Measurements from ENCODE around the gene METTL21C. TPM values are rescaled to one million over a fixed set of nuclear protein-coding genes. Genes with fewer than 3 reads are reported as not detected.

Gene METTL21C
- total RNA-seq, 1 donor from 2014 or later: not detected

- TF ChIP-seq CTCF (IDR thresholded peaks at IDR 0.05; ENCODE audit: unreplicated experiment): no peak
- no peak for DNase-seq (ENCODE audit: low spot score, unreplicated experiment)
- Mint-ChIP-seq H3K4me3 (ENCODE audit: low read depth) (no peak overlapping the region), H3K27me3 (no peaks in the 10 kb centered on the region), H3K36me3 (ENCODE audit: insufficient read depth) (no peaks in the 10 kb centered on the region), H3K4me1 (ENCODE audit: low read depth) (no peaks in the 10 kb centered on the region), H3K27ac (no peak overlapping the region), H3K9me3 (ENCODE audit: low read depth) (peaks cover 9% of the 10 kb centered on the region)
These were observed 3.8 kb upstream of the METTL21C start for GRCh38 chr13:102698649-102698980.

- Mint-ChIP-seq H3K4me1 (ENCODE audit: low read depth) (no peaks in the 10 kb centered on the region), H3K36me3 (ENCODE audit: insufficient read depth) (no peaks in the 10 kb centered on the region), H3K4me3 (ENCODE audit: low read depth) (no peak overlapping the region), H3K27ac (no peak overlapping the region), H3K9me3 (ENCODE audit: low read depth) (peaks cover 9% of the 10 kb centered on the region), H3K27me3 (no peaks in the 10 kb centered on the region)
- no peak for TF ChIP-seq CTCF (IDR thresholded peaks at IDR 0.05; ENCODE audit: unreplicated experiment)
- DNase-seq (ENCODE audit: low spot score, unreplicated experiment): no peak
These were observed 3.2 kb upstream of the METTL21C start for GRCh38 chr13:102697929-102698648.

- Mint-ChIP-seq H3K9me3 (ENCODE audit: low read depth) (peaks cover 9% of the 10 kb centered on the region), H3K4me3 (ENCODE audit: low read depth) (no peak overlapping the region), H3K27me3 (no peaks in the 10 kb centered on the region), H3K36me3 (ENCODE audit: insufficient read depth) (no peaks in the 10 kb centered on the region), H3K27ac (no peak overlapping the region), H3K4me1 (ENCODE audit: low read depth) (no peaks in the 10 kb centered on the region)
- TF ChIP-seq CTCF (IDR thresholded peaks at IDR 0.05; ENCODE audit: unreplicated experiment): no peak
- DNase-seq (ENCODE audit: low spot score, unreplicated experiment): no peak
These were observed 2.4 kb upstream of the METTL21C start for GRCh38 chr13:102697264-102697663.

- DNase-seq (ENCODE audit: low spot score, unreplicated experiment): no peak
- Mint-ChIP-seq H3K9me3 (ENCODE audit: low read depth) (peaks cover 9% of the 10 kb centered on the region), H3K4me1 (ENCODE audit: low read depth) (peaks cover 7% of the 10 kb centered on the region), H3K27ac (no peak overlapping the region), H3K27me3 (no peaks in the 10 kb centered on the region), H3K36me3 (ENCODE audit: insufficient read depth) (no peaks in the 10 kb centered on the region), H3K4me3 (ENCODE audit: low read depth) (no peak overlapping the region)
- TF ChIP-seq CTCF (IDR thresholded peaks at IDR 0.05; ENCODE audit: unreplicated experiment): no peak
These were observed 1.6 kb upstream of the METTL21C start for GRCh38 chr13:102696465-102696864.

- no peak overlapping the region for H3K27ac Mint-ChIP-seq
- H3K27me3 Mint-ChIP-seq: no peaks in the 10 kb centered on the region
- TF ChIP-seq CTCF (IDR thresholded peaks at IDR 0.05; ENCODE audit: unreplicated experiment): no peak
- H3K4me1 Mint-ChIP-seq (ENCODE audit: low read depth): peaks cover 7% of the 10 kb centered on the region
- no peak overlapping the region for H3K4me3 Mint-ChIP-seq (ENCODE audit: low read depth)
- H3K36me3 Mint-ChIP-seq (ENCODE audit: insufficient read depth): no peaks in the 10 kb centered on the region
- peaks cover 5% of the 10 kb centered on the region for H3K9me3 Mint-ChIP-seq (ENCODE audit: low read depth)
- DNase-seq (ENCODE audit: low spot score, unreplicated experiment): no peak
These were observed 1.1 kb downstream of the METTL21C start for GRCh38 chr13:102693776-102694175.
